BJ (cell line): ENCODE measurements around the gene MGAT4A. TPM values are rescaled to one million over a fixed set of nuclear protein-coding genes. Genes with fewer than 3 reads are reported as not detected.
A peak's percentile ranks its signal among the peaks of the same experiment; 100 is the strongest.

Experiments used
- CTCF ChIA-PET: fragments of 350-600 bp; formaldehyde crosslinking; extraction: SDS; loops from one replicate; lab custom pipeline; 2021; ENCODE audit warnings: antibody characterized with exemption, inconsistent platforms; lab: Yijun Ruan, JAX
- POLR2A ChIA-PET: fragments of 300-600 bp; sonication (Branson Sonifier 250); formaldehyde crosslinking; extraction: SDS; loops from one replicate; lab custom pipeline; 2021; ENCODE audit warnings: antibody characterized with exemption; lab: Charles Lee
- DNase-seq: peaks from one replicate; pipeline ENCODE4 v3.0.0-alpha.2; 2011; ENCODE audit warnings: low read depth
- H3K27me3 ChIP-seq: 2 replicates; pipeline ENCODE4 v1.6.0; 2011; ENCODE audit warnings: low read length; ENCODE audit not compliant: control insufficient read depth, insufficient read depth
- H3K36me3 ChIP-seq: 2 replicates; pipeline ENCODE4 v1.5.1; 2011; ENCODE audit warnings: low read length; ENCODE audit not compliant: control insufficient read depth, insufficient read depth
- H3K4me3 ChIP-seq: 2 replicates; pipeline ENCODE4 v1.5.1; 2011; ENCODE audit warnings: low read depth, mild to moderate bottlenecking, control low read depth, low read length
- polyA plus RNA-seq: library from polyadenylated mRNA; depleted of rRNA; stranded (reverse); fragments of >200 nt; gene quantifications from 2 replicates; pipeline ENCODE4 v1.2.3, GENCODE V29; 2011; rRNA removed
- TF ChIP-seq, protein P1 (sequence below): IDR thresholded peaks from 2 replicates; pipeline ENCODE4 v1.5.1; 2011; ENCODE audit warnings: low read depth, mild to moderate bottlenecking, control low read depth, inconsistent platforms, low read length, moderate library complexity; ENCODE audit not compliant: insufficient read depth

The MGAT4A gene
- polyA plus RNA-seq, 1 experiment = not detected

DNA sequence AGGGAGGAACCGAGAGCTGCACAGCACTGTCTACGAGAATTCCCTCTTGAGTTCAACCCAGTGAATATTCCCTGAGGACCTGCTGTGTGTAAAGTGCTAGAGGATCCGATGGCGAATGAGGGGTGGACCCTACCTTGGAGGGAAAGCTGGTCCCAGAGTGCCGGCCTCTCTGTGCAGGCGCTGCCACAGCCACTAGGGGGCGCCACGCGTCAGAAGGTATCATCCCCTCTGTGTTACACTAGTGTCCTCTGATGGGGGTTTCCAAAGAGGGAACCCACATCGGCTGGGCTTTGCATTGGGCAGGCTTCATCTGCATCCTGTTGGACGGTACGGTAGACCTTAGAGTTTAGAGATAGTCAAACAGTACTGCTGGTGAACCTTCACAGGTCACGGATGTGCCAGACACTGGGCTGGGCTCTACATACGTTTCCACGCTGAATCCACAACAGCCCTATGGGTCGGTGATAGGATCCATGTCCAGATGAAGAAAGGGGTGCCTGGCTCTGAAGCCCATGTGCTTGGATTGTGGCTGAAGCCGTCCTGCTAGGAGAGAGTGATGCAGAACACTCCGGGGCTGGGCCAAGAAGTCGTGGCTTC is 161.6 kb downstream of the MGAT4A start:
- TF ChIP-seq, protein P1, sequence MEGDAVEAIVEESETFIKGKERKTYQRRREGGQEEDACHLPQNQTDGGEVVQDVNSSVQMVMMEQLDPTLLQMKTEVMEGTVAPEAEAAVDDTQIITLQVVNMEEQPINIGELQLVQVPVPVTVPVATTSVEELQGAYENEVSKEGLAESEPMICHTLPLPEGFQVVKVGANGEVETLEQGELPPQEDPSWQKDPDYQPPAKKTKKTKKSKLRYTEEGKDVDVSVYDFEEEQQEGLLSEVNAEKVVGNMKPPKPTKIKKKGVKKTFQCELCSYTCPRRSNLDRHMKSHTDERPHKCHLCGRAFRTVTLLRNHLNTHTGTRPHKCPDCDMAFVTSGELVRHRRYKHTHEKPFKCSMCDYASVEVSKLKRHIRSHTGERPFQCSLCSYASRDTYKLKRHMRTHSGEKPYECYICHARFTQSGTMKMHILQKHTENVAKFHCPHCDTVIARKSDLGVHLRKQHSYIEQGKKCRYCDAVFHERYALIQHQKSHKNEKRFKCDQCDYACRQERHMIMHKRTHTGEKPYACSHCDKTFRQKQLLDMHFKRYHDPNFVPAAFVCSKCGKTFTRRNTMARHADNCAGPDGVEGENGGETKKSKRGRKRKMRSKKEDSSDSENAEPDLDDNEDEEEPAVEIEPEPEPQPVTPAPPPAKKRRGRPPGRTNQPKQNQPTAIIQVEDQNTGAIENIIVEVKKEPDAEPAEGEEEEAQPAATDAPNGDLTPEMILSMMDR = peak; percentile 83
- Histone ChIP-seq H3K36me3 (peaks cover 14% of the 10 kb centered on the region), H3K27me3 (no peaks in the 10 kb centered on the region), H3K4me3 (no peak overlapping the region)
- DNase-seq = no peak
- ChIA-PET CTCF (interaction anchor here (0.7 to 1.7 kb wide), 10 partner anchors 9 to 302 kb away, joined by 3 to 11 read pairs (median 4); no protein-coding TSS in a partner anchor), POLR2A (no interaction called here)

Other genes with a start within 250 kb of the MGAT4A start
- gene COA5, start 122.6 kb downstream of the MGAT4A start, polyA plus RNA-seq = 23.0 and 24.4 TPM in 2 replicates
- gene UNC50, start 122.5 kb downstream of the MGAT4A start, polyA plus RNA-seq = 18.3 and 43.9 TPM in 2 replicates
- not detected in 2 replicates for gene CRACDL, start 205.1 kb upstream of the MGAT4A start, polyA plus RNA-seq